GM12875 (cell line): ENCODE measurements around the gene WWOX.

Experiments used
- H3K4me3 ChIP-seq: one replicate; pipeline ENCODE4 v1.5.1; 2011; ENCODE audit warnings: low read depth, low read length, control low read depth
- CTCF ChIP-seq: IDR thresholded peaks from 2 replicates; pipeline ENCODE4 v1.5.1; 2011; ENCODE audit warnings: low read depth, mild to moderate bottlenecking, control low read depth, inconsistent platforms, low read length, moderate library complexity, borderline replicate concordance; ENCODE audit not compliant: insufficient read depth

WWOX gene

GRCh38 chr16:78155791-78156345 lies 56.4 kb downstream of the WWOX start:
- no peak overlapping the region for H3K4me3 ChIP-seq
- no peak for TF ChIP-seq CTCF

GRCh38 chr16:78161023-78161729 lies 61.7 kb downstream of the WWOX start:
- no peak overlapping the region for H3K4me3 ChIP-seq
- TF ChIP-seq CTCF: no peak

- H3K4me3 ChIP-seq: no peak overlapping the region
Observed at GRCh38 chr16:78163772-78164670, 64.6 kb downstream of the WWOX start.

GRCh38 chr16:78170494-78170933 lies 71.1 kb downstream of the WWOX start:
- no peak for TF ChIP-seq CTCF
- H3K4me3 ChIP-seq: no peak overlapping the region

More at GRCh38 chr16:78163772-78164670, 64.6 kb downstream of the WWOX start:
- no peak for TF ChIP-seq CTCF

GRCh38 chr16:78175287-78175686 lies 75.8 kb downstream of the WWOX start:
- H3K4me3 ChIP-seq: no peak overlapping the region
- TF ChIP-seq CTCF: no peak

- H3K4me3 ChIP-seq: no peak overlapping the region
- TF ChIP-seq CTCF: no peak
Observed at GRCh38 chr16:78176435-78176834, 77.0 kb downstream of the WWOX start.

GRCh38 chr16:78177218-78177617 lies 77.8 kb downstream of the WWOX start:
- H3K4me3 ChIP-seq: no peak overlapping the region
- no peak for TF ChIP-seq CTCF
